ENCODE measurements around the gene CFAP20DC. TPM values are rescaled to one million over a fixed set of nuclear protein-coding genes. Genes with fewer than 3 reads are reported as not detected.
"Not testable (repeated sequence)": the region's sequence is repeated elsewhere in the genome, so short reads cannot be mapped to it uniquely, and the experiment has no call there.

The CFAP20DC gene
- total RNA-seq, 1 experiment from 2014 or later, result 12.0 TPM

DNA sequence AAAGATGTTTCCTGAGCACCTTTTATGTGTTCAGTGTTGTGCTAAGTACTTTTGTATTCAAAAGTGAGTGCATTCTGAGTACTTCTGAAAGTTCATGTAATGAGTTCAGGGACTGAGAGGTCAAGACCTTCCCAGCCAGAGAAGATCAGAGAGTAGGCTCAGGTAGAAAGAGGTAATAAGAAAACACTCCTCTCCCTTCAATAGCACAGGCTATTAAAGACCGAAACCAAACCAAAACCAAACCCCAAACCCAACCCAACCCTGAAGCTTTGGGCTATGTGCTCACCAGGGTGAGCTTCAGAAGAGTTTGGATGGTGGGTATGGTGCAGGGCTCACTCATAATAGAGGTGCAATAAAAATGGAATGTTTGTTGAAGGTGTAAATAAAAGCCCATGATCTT lies 306.5 kb downstream of the CFAP20DC start:
- no peak for DNase-seq (ENCODE audit: low read depth)

- DNase-seq (ENCODE audit: low read depth), result no peak
These were observed 307.6 kb downstream of the CFAP20DC start for GRCh38 chr3:58742239-58742638.

- DNase-seq (ENCODE audit: low read depth), result no peak
These were observed 312.2 kb downstream of the CFAP20DC start for GRCh38 chr3:58737644-58738043.

DNA sequence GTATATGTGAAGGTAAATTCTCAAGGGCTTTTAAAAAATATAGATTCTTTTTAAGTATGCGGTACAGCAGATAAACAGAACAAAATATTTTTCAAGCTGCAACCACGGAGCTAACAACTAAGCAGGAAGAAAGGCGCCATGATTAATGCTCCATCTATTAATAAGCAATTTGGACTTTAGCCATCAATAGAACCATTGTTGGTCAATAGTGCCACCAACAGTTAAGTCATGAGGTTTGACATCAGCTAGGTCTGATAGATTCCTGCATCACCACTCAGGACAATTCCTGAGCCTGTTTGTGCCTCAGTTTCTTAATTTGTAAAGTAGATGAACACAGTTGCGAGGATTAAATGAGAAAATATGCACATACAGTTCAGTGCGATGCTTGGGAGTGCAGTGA lies 318.2 kb downstream of the CFAP20DC start:
- no peak for DNase-seq (ENCODE audit: low read depth)

DNA sequence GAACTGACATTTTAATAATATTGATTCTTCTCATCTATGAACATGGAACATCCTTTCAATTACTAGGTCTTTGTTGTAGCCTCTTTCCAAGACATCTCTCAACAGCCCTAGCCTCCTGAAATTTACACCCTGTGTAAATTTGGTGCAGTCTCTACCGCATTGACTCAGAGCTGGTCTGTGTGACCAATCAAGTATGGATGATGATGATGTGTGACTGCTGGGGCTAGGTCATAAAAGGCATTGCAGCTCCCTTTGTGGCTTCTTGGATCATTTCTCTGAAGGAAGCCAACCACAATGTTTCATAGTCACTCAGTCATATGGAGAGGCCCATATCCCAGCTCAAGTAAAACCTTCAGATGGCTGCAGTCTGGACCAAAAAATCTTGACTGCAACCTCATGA lies 321.1 kb downstream of the CFAP20DC start:
- no peak for DNase-seq (ENCODE audit: low read depth)

GRCh38 chr3:58725326-58725853 lies 324.4 kb downstream of the CFAP20DC start:
- DNase-seq (ENCODE audit: low read depth), result no peak

DNA sequence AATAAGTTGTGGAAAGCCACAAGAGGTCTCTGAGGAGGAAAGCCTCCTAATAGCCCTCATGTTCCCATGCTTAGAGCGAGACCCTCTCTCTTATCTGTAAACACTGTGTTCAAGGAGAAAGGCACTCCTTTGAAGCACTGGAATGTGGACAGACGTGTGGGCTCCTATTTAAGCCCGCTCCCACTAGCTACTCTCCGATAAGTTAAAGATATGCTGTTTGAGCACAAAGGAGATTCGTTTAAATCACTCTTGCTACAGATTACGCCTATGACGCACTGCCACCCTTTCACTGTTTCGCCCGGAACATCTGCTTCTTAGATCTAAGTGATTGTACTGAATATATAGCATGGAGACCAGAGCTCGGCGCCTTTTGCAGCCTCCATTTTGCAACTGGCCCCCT lies 325.5 kb downstream of the CFAP20DC start:
- DNase-seq (ENCODE audit: low read depth), result no peak

DNA sequence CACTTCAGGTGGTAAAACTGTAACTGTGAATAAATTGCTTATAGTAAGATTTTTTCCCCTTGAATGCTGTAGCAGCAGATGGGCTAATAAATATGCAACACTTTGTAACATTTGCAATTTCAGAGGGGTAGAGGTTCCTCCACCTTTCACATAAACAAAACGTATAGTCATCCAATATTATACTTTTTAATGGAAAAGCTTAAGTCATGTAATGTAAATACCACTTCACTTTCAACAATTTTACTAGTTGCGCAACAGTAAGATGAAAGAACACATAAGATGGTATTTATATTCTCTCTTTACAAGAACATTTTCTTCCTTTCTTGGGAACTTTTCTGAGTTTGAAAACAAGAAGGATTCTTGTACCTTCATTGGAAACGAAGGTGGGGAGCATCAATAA lies 326.7 kb downstream of the CFAP20DC start:
- no peak for DNase-seq (ENCODE audit: low read depth)

DNA sequence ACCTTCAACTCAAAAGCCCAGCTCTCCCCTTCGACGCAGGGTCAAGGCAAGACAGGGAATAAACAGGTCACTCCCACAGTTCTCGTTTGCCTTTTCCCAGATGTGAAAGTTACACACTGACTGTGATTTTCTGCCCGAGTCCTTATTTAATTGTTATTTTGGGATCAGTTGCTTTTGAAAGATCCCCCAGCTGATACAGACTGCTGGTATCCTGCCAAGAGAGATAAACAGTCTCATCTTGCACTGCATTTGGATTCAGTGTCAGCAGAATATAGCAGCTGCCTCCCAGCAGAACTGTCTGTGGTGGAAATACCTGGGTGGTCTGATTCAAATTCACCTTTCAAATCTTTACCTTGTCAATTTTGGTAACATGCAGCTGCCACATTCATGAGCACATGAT lies 327.3 kb downstream of the CFAP20DC start:
- DNase-seq (ENCODE audit: low read depth), result no peak

DNA sequence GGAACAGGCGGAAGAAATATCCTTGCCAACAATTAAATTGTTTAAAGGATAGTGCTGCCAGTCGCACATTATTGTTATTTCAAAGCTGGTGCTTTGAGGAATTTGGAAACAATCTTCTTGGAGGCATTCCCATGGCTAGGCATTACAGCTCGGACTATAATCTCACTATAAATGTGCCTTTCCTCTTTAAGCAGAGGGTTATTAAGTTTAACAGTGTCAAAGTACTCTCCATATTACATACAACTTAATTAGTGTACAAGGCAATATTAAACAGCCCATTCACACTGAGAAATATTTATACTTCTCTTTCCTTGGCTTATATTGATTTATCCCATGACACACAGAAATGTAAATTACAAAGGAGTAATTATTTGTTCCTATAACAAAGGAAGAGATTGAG lies 329.3 kb downstream of the CFAP20DC start:
- DNase-seq (ENCODE audit: low read depth), result no peak

- DNase-seq (ENCODE audit: low read depth), result no peak
These were observed 330.1 kb downstream of the CFAP20DC start for GRCh38 chr3:58719684-58720083.

GRCh38 chr3:58713715-58714401 lies 336.0 kb downstream of the CFAP20DC start:
- DNase-seq (ENCODE audit: low read depth), result no peak

DNA sequence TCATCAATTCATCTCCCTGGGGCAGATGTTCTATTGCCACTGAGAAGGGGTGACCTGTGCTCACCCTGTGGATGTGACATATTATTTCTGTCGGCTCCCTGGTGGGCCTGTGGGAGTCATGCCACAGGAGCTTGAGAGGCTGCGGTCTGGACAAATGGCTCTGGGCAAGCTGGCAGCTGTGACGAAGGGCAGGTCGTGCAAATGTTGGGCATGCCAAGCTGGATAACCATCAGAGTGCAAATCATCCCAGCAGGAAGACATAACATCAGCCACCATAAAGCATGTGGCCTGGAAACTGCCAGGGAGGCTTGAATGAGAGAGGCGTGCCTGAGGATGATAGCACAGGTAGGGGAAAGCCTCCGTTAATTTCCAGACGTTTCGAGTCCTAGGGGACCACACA lies 338.0 kb downstream of the CFAP20DC start:
- peak; percentile 52 for DNase-seq (ENCODE audit: low read depth)

DNA sequence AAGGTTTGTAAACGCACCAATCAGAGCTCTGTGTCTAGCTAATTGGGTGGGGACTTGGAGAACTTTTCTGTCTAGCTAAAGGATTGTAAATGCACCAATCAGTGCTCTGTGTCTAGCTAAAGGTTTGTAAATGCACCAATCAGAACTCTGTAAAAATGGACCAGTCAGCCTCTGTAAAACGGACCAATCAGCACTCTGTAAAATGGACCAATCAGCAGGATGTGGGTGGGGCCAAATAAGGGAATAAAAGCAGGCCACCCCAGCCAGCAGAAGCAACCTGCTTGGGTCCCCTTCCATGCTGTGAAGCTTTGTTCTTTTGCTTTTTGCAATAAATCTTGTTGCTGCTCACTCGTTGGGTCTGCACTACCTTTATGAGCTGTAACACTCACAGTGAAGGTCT lies 340.8 kb downstream of the CFAP20DC start:
- DNase-seq (ENCODE audit: low read depth), result not testable (repeated sequence)

- DNase-seq (ENCODE audit: low read depth), result no peak
These were observed 341.6 kb downstream of the CFAP20DC start for GRCh38 chr3:58708116-58708791.

DNA sequence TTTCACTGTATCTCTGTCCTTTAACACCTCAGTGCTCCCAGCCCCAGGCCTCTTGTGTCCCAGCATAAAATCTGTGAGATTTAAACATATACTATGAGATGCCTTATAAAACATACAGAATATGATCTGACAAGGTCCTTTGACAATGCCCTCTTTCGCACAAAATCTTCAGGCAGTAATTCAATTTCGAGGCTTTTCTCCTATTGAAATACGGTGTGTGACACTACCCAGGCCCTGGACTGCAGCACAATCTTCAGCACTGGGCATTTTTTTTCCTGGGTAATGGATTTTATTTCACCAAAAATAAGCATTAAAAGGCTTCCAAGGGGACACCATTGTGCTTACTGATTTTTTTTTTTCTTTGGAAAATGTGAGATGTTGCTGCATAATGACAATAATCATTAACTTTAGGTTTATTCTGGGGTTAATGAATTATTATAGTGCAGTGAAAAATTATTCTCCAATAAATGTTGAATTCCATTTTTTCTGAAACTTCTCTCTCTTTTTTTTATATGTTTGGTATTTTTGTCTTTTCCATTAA lies 342.4 kb downstream of the CFAP20DC start:
- no peak for DNase-seq (ENCODE audit: low read depth)

GRCh38 chr3:58706395-58707167 lies 343.2 kb downstream of the CFAP20DC start:
- no peak for DNase-seq (ENCODE audit: low read depth)

- DNase-seq (ENCODE audit: low read depth), result no peak
These were observed 345.1 kb downstream of the CFAP20DC start for GRCh38 chr3:58704745-58705144.

GRCh38 chr3:58704304-58704703 lies 345.5 kb downstream of the CFAP20DC start:
- not testable (repeated sequence) for DNase-seq (ENCODE audit: low read depth)

- no peak for DNase-seq (ENCODE audit: low read depth)
These were observed 351.6 kb downstream of the CFAP20DC start for GRCh38 chr3:58698246-58698645.

DNA sequence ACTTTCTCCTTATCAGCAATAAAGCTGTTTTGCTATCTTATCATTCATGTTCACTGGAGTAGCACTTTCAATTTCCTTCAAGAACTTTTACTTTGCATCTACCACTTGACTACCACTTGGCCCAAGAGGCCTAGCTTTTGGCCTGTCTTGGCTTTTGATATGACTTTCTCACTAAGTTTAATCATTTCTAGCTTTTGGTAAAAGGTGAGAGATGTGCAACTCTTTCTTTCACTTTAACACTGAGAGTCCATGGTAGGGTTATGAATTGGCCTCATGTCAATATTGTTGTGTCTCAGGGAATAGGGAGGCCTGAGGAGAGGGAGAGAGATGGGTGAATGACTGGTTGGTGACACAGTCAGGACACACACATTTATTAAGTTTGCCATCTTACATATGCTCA lies 352.3 kb downstream of the CFAP20DC start:
- no peak for DNase-seq (ENCODE audit: low read depth)

DNA sequence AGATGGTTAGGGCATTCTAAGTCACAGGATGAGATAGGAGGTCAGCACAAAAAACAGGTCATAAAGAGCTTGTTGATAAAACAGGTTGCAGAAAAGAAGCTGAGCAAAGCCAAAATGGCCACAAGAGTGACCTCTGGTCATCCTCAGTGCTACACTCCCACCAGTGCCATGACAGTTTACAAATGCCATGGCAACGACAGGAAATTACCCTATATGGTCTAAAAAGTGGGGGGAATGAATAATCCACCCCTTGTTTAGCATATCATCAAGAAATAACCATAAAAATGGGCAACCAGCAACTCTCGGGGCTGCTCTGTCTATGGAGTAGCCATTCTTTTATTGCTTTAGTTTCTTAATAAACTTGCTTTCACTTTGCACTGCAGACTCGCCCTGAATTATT lies 353.0 kb downstream of the CFAP20DC start:
- DNase-seq (ENCODE audit: low read depth), result not testable (repeated sequence)
